ENCODE results near the gene TRAK2. TPM values are rescaled to one million over a fixed set of nuclear protein-coding genes. Genes with fewer than 3 reads are reported as not detected.

Gene TRAK2
- total and polyA plus RNA-seq, 9 of the 15 experiments (the other 6 are each of a cell fraction or from before 2014, with no cell fraction given): 3.4 to 10.4 (median 7.3) TPM

DNA sequence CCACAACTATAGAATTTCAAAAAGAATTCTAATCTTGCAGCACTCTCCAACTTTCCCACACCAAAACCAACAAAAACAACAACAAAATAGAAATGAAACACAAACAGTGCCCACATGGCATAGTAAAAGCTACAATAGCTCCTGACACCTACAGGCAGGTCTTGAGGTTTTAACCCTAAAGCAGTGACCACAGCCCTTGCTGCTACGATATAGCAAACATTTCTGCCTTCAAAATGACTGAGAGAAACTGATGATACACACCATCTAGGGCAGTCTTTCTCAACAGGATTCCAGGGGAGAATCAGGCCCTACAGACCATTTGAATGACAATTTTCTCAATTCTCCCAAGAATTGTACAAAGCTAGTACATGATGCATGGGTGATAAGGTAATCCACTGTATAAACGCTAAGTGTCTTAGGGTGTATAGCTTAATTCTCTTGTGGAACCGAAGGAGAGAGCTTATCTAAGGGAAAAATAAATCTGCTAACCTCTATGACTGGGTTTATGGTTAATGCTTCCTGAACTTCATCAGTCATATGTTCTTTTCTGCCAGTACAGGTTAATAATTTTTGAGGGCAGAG is 46.5 kb downstream of the TRAK2 start (continued):
- TF ChIP-seq ATF2 (CRISPR knock-in tag; IDR thresholded peaks at IDR 0.05): no peak
- TF ChIP-seq KDM5B (IDR thresholded peaks at IDR 0.05; ENCODE audit: insufficient replicate concordance, low read depth, low read length): no peak
- peak; percentile 9; the same call in 1 of the 2 replicates for TF ChIP-seq TEAD4 (IDR thresholded peaks at IDR 0.05; ENCODE audit: low read length)
- TF ChIP-seq TEAD4 (CRISPR knock-in tag; IDR thresholded peaks at IDR 0.05; ENCODE audit: borderline replicate concordance): no peak
- TF ChIP-seq ZNF277 (CRISPR knock-in tag; IDR thresholded peaks at IDR 0.05; ENCODE audit: borderline replicate concordance): no peak
- no peak for TF ChIP-seq FOXJ2 (tag; IDR thresholded peaks at IDR 0.05)
- TF ChIP-seq ZNF217 (CRISPR knock-in tag; IDR thresholded peaks at IDR 0.05): no peak
- TF ChIP-seq ZNF133 (CRISPR knock-in tag; IDR thresholded peaks at IDR 0.05): no peak
- no peak for TF ChIP-seq HDAC8 (tag; IDR thresholded peaks at IDR 0.05)
- TF ChIP-seq SMARCA5 (IDR thresholded peaks at IDR 0.05): no peak
- TF ChIP-seq, protein P1, sequence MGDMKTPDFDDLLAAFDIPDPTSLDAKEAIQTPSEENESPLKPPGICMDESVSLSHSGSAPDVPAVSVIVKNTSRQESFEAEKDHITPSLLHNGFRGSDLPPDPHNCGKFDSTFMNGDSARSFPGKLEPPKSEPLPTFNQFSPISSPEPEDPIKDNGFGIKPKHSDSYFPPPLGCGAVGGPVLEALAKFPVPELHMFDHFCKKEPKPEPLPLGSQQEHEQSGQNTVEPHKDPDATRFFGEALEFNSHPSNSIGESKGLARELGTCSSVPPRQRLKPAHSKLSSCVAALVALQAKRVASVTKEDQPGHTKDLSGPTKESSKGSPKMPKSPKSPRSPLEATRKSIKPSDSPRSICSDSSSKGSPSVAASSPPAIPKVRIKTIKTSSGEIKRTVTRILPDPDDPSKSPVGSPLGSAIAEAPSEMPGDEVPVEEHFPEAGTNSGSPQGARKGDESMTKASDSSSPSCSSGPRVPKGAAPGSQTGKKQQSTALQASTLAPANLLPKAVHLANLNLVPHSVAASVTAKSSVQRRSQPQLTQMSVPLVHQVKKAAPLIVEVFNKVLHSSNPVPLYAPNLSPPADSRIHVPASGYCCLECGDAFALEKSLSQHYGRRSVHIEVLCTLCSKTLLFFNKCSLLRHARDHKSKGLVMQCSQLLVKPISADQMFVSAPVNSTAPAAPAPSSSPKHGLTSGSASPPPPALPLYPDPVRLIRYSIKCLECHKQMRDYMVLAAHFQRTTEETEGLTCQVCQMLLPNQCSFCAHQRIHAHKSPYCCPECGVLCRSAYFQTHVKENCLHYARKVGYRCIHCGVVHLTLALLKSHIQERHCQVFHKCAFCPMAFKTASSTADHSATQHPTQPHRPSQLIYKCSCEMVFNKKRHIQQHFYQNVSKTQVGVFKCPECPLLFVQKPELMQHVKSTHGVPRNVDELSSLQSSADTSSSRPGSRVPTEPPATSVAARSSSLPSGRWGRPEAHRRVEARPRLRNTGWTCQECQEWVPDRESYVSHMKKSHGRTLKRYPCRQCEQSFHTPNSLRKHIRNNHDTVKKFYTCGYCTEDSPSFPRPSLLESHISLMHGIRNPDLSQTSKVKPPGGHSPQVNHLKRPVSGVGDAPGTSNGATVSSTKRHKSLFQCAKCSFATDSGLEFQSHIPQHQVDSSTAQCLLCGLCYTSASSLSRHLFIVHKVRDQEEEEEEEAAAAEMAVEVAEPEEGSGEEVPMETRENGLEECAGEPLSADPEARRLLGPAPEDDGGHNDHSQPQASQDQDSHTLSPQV (IDR thresholded peaks at IDR 0.05): peak; percentile 48; the same call in 1 of the 2 replicates
- TF ChIP-seq GTF2B (IDR thresholded peaks at IDR 0.05; ENCODE audit: extremely low read depth, insufficient read length): no peak
- TF ChIP-seq, protein P2, sequence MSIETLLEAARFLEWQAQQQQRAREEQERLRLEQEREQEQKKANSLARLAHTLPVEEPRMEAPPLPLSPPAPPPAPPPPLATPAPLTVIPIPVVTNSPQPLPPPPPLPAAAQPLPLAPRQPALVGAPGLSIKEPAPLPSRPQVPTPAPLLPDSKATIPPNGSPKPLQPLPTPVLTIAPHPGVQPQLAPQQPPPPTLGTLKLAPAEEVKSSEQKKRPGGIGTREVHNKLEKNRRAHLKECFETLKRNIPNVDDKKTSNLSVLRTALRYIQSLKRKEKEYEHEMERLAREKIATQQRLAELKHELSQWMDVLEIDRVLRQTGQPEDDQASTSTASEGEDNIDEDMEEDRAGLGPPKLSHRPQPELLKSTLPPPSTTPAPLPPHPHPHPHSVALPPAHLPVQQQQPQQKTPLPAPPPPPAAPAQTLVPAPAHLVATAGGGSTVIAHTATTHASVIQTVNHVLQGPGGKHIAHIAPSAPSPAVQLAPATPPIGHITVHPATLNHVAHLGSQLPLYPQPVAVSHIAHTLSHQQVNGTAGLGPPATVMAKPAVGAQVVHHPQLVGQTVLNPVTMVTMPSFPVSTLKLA (conservative IDR thresholded peaks at IDR 0.05): peak in 1 of 2 experiments; percentile 31; a peak in 1 of 4 replicates
- TF ChIP-seq SETDB1 (IDR thresholded peaks at IDR 0.05; ENCODE audit: low read length): no peak

All from K562 (cell line).